Left ventricle myocardium inferior (tissue), 1 donor: ENCODE results near the gene RNF123. TPM values are rescaled to one million over a fixed set of nuclear protein-coding genes. Genes with fewer than 3 reads are reported as not detected.

Source experiments
- DNase-seq: peaks from one replicate; pipeline ENCODE4 v3.0.0-alpha.2; 2020
- H3K27ac ChIP-seq: fragments of 200-600 bp; replicated peaks from 2 replicates; pipeline ENCODE4 v1.8.0; 2021
- H3K27me3 ChIP-seq: fragments of 200-600 bp; 2 replicates; pipeline ENCODE4 v1.8.0; 2021; ENCODE audit warnings: low read depth
- H3K36me3 ChIP-seq: fragments of 200-600 bp; 2 replicates; pipeline ENCODE4 v1.8.0; 2021
- H3K4me1 ChIP-seq: fragments of 200-600 bp; 2 replicates; pipeline ENCODE4 v1.8.0; 2021
- H3K4me3 ChIP-seq: fragments of 200-600 bp; 2 replicates; pipeline ENCODE4 v1.8.0; 2021; ENCODE audit warnings: mild to moderate bottlenecking, moderate library complexity
- H3K9me3 ChIP-seq: fragments of 200-600 bp; replicated peaks from 2 replicates; pipeline ENCODE4 v1.8.0; 2021
- CTCF ChIP-seq: fragments of 200-600 bp; IDR thresholded peaks from 2 replicates; pipeline ENCODE4 v1.8.0; 2021; ENCODE audit warnings: antibody characterized with exemption, mild to moderate bottlenecking, borderline replicate concordance
- intact Hi-C: fragments of 100-400 bp; cut with micrococcal nuclease; formaldehyde crosslinking; loops from one replicate; pipeline ENCODE4 v1.11.0; 2022
- total RNA-seq: library from RNA; stranded (reverse); fragmentation: NEBNext Ultra II Directional; extraction: Animal tissue kit (Norgen Biotek cat#: 25700); gene quantifications from one replicate; pipeline ENCODE4 v1.2.1, GENCODE V29; 2021
- donor health status: DM: no; HTN: yes; CAD: no; lungs with severe emphysema.

The RNF123 gene
- total RNA-seq, 1 donor from 2014 or later, result 48.6 TPM

- Histone ChIP-seq H3K9me3 (no peaks in the 10 kb centered on the region), H3K4me3 (no peak overlapping the region), H3K4me1 (no peaks in the 10 kb centered on the region), H3K27ac (no peak overlapping the region), H3K27me3 (no peaks in the 10 kb centered on the region), H3K36me3 (peaks cover 31% of the 10 kb centered on the region)
- no peak for DNase-seq
- intact Hi-C loops, result no loop called here
- no peak for TF ChIP-seq CTCF
Observed at GRCh38 chr3:49712631-49713317, 23.4 kb downstream of the RNF123 start.

- peaks cover 31% of the 10 kb centered on the region for H3K36me3 ChIP-seq
- H3K27me3 ChIP-seq, result no peaks in the 10 kb centered on the region
- intact Hi-C loops, result no loop called here
- DNase-seq, result no peak
- no peak overlapping the region for H3K4me3 ChIP-seq
- no peak for TF ChIP-seq CTCF
- no peak overlapping the region for H3K27ac ChIP-seq
- H3K4me1 ChIP-seq, result peaks cover 5% of the 10 kb centered on the region
- no peaks in the 10 kb centered on the region for H3K9me3 ChIP-seq
Observed at GRCh38 chr3:49713336-49714105, 24.2 kb downstream of the RNF123 start.

GRCh38 chr3:49714728-49715550 is 25.6 kb downstream of the RNF123 start:
- no peak overlapping the region for H3K4me3 ChIP-seq
- TF ChIP-seq CTCF, result no peak
- peaks cover 31% of the 10 kb centered on the region for H3K36me3 ChIP-seq
- no peaks in the 10 kb centered on the region for H3K9me3 ChIP-seq
- H3K27ac ChIP-seq, result no peak overlapping the region
- intact Hi-C loops, result no loop called here
- DNase-seq, result no peak
- H3K4me1 ChIP-seq, result peaks cover 18% of the 10 kb centered on the region
- H3K27me3 ChIP-seq, result no peaks in the 10 kb centered on the region

GRCh38 chr3:49715611-49716121 is 26.3 kb downstream of the RNF123 start:
- intact Hi-C loops, result no loop called here
- Histone ChIP-seq H3K27me3 (no peaks in the 10 kb centered on the region), H3K27ac (no peak overlapping the region), H3K4me1 (peaks cover 25% of the 10 kb centered on the region), H3K4me3 (no peak overlapping the region), H3K9me3 (no peaks in the 10 kb centered on the region), H3K36me3 (peaks cover 32% of the 10 kb centered on the region)
- DNase-seq, result no peak
- TF ChIP-seq CTCF, result no peak

- no peak overlapping the region for H3K4me3 ChIP-seq
- H3K9me3 ChIP-seq, result no peaks in the 10 kb centered on the region
- H3K27ac ChIP-seq, result no peak overlapping the region
- intact Hi-C loops, result no loop called here
- peaks cover 29% of the 10 kb centered on the region for H3K4me1 ChIP-seq
- no peaks in the 10 kb centered on the region for H3K27me3 ChIP-seq
- H3K36me3 ChIP-seq, result peaks cover 37% of the 10 kb centered on the region
- DNase-seq, result no peak
- no peak for TF ChIP-seq CTCF
Observed at GRCh38 chr3:49716169-49716568, 26.8 kb downstream of the RNF123 start.
